Right lobe of liver (tissue), 6 donors: ENCODE measurements around the gene TPST2. TPM values are rescaled to one million over a fixed set of nuclear protein-coding genes. Genes with fewer than 3 reads are reported as not detected.

ENCODE experiments used
- ATAC-seq, 4 donors: fragments of 200-7000 bp; cut with Tn5 transposase; one replicate each; pipeline ENCODE4 v1.9.1; 2020; ENCODE audit warnings: mild to moderate bottlenecking in 4 of 4, moderate library complexity in 4 of 4
- DNase-seq, 3 donors: peaks; one replicate each; pipeline ENCODE4 v3.0.0-alpha.2; 2020
- H3K27ac ChIP-seq, 3 donors: fragments of 200-600 bp; one replicate each; pipeline ENCODE4 v1.8.0; 2022
- H3K27me3 ChIP-seq, 2 donors: fragments of 200-600 bp; one replicate each; pipeline ENCODE4 v1.8.0; 2022
- H3K36me3 ChIP-seq, 4 donors: fragments of 200-600 bp; sonication (generic) in 1 of 4; one replicate each; pipeline versions ENCODE4 v1.5.1 to v1.8.0; 2017 to 2022; ENCODE audit warnings: control low read depth in 1 of 4
- H3K4me1 ChIP-seq, 4 donors: fragments of 200-600 bp; sonication (generic) in 1 of 4; one replicate each; pipeline versions ENCODE4 v1.5.1 to v1.8.0; 2017 to 2022; ENCODE audit warnings: control low read depth in 1 of 4
- H3K4me3 ChIP-seq, 3 donors: fragments of 200-600 bp; one replicate each; pipeline ENCODE4 v1.8.0; 2022
- H3K9me3 ChIP-seq, 4 donors: fragments of 200-600 bp; sonication (generic) in 1 of 4; one replicate each; pipeline versions ENCODE4 v1.5.1 to v1.8.0; 2017 to 2022; ENCODE audit warnings: control low read depth in 1 of 4
- CTCF ChIP-seq, 4 donors: fragments of 200-600 bp in 3 of 4; fragments of 450-650 bp in 1 of 4; IDR thresholded peaks; one replicate each; pipeline versions ENCODE4 v1.5.1 to v1.8.0; 2016 to 2022; ENCODE audit warnings: antibody characterized with exemption in 4 of 4, mild to moderate bottlenecking in 2 of 4
- POLR2A ChIP-seq: fragments of 450-650 bp; IDR thresholded peaks from one replicate; pipeline ENCODE4 v1.6.1; 2017; ENCODE audit warnings: antibody characterized with exemption, mild to moderate bottlenecking
- WGBS: methylation state at CpG from one replicate; pipeline ENCODE4 v1.1.6; 2018; ENCODE audit warnings: low coverage, low lambda C conversion rate; ENCODE audit not compliant: insufficient coverage; ENCODE audit errors: missing lambda C conversion rate; 5-methylcytosine and 5-hydroxymethylcytosine counted together
- intact Hi-C, 2 donors: fragments of 100-400 bp; cut with DNase I; formaldehyde crosslinking; loops; one replicate each; pipeline versions ENCODE4 v1.11.2 to v1.14.1; 2022
- total RNA-seq, 6 experiments: library from RNA; depleted of rRNA in 2 of 6; stranded (reverse); fragments of >200 nt in 2 of 6; fragmentation: NEBNext Ultra II Directional in 3 of 6; extraction: Animal tissue kit (Norgen Biotek cat#: 25700) in 3 of 6; gene quantifications; one replicate each; pipeline versions ENCODE4 v1.1.0 to v1.2.4, GENCODE V29; 2016 to 2023
- donor health status: DM: no; HTN: yes; CAD: no.
- donor health status: DM: no; HTN: no; CAD: no.
- donor health status: DM: no; HTN: no; CAD: no.
- donor health status: DM: no; HTN: yes; CAD: no.
- donor health status: DM: no; HTN: yes; CAD: no.

TPST2 gene
- total RNA-seq, 6 experiments from 2014 or later = 53.2 to 117 (median 66.9) TPM

- Histone ChIP-seq H3K4me3 (no peak within 1 kb of the TSS), H3K27me3 (no peaks in the 10 kb centered on the region), H3K9me3 (no peaks in the 10 kb centered on the region), H3K4me1 (no peaks in the 10 kb centered on the region), H3K27ac (no peak within 1 kb of the TSS), H3K36me3 (no peaks in the 10 kb centered on the region)
- TF ChIP-seq POLR2A (no peak), CTCF (IDR thresholded peaks at IDR 0.05) (no peak)
- DNase-seq (no peak), ATAC-seq (no peak)
- WGBS = 70% methylated on average over 2 of the region's 7 CpGs
- intact Hi-C loops = no loop called here
Measured at GRCh38 chr22:26621663-26622062, 31.7 kb upstream of the TPST2 start, which contains the start of gene CRYBA4. Gene CRYBA4 (plus strand): TSS chr22:26621963. CDS start chr22:26622597, 634 bp downstream.

GRCh38 chr22:26620197-26620596, 30.3 kb upstream of the TPST2 start:
- DNase-seq (no peak), ATAC-seq (no peak)
- intact Hi-C loops = no loop called here
- Histone ChIP-seq H3K27ac (no peak overlapping the region), H3K9me3 (no peaks in the 10 kb centered on the region), H3K27me3 (no peaks in the 10 kb centered on the region), H3K4me1 (no peaks in the 10 kb centered on the region), H3K36me3 (no peaks in the 10 kb centered on the region), H3K4me3 (no peak overlapping the region)
- WGBS = 65% methylated on average over 2 of the region's 2 CpGs
- no peak for TF ChIP-seq CTCF (IDR thresholded peaks at IDR 0.05)

- no peaks in the 10 kb centered on the region for H3K36me3 ChIP-seq
- no peaks in the 10 kb centered on the region for H3K4me1 ChIP-seq
- no peak overlapping the region for H3K4me3 ChIP-seq
- DNase-seq = no peak
- no peaks in the 10 kb centered on the region for H3K27me3 ChIP-seq
- WGBS = 57% methylated on average over 2 of the region's 6 CpGs
- no peaks in the 10 kb centered on the region for H3K9me3 ChIP-seq
- H3K27ac ChIP-seq = no peak overlapping the region
- no peak for TF ChIP-seq CTCF (IDR thresholded peaks at IDR 0.05)
- no peak for TF ChIP-seq POLR2A
- ATAC-seq = no peak
- intact Hi-C loops = no loop called here
Measured at GRCh38 chr22:26619510-26619909, 29.6 kb upstream of the TPST2 start.

GRCh38 chr22:26618455-26618854, 28.5 kb upstream of the TPST2 start:
- DNase-seq (no peak), ATAC-seq (no peak)
- Histone ChIP-seq H3K27me3 (no peaks in the 10 kb centered on the region), H3K9me3 (no peaks in the 10 kb centered on the region), H3K4me3 (no peak overlapping the region), H3K4me1 (no peaks in the 10 kb centered on the region), H3K27ac (no peak overlapping the region), H3K36me3 (no peaks in the 10 kb centered on the region)
- TF ChIP-seq CTCF (IDR thresholded peaks at IDR 0.05) (no peak), POLR2A (no peak)
- WGBS = 40% methylated on average over 2 of the region's 8 CpGs
- intact Hi-C loops = no loop called here
